Effector CD4-positive, alpha-beta T cell (primary cell): Measurements from ENCODE around the gene POLE.

Source experiments
- DNase-seq: peaks from one replicate; pipeline ENCODE4 v3.0.0-alpha.2; 2020

POLE gene

DNA sequence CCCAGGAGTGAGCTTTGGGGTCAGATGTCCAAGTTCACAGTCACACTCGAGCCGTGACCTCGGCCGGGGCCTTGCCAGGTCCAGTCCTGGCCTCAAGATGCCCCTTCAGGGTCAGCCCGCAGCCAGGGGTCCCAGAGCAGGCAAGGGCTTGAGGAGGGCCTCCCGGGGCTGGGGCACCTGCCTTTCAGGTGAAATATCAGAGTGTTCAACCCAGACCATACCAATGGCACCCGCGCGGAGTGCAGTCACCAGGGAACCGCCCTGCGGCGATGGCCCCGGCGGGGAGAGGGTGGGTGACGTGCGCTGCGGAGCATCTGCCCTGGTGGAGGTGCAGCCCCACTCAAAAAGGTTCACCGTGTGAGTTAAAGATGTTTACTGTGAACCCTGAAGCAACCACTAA is 93.6 kb downstream of the POLE start:
- DNase-seq, result no peak

DNA sequence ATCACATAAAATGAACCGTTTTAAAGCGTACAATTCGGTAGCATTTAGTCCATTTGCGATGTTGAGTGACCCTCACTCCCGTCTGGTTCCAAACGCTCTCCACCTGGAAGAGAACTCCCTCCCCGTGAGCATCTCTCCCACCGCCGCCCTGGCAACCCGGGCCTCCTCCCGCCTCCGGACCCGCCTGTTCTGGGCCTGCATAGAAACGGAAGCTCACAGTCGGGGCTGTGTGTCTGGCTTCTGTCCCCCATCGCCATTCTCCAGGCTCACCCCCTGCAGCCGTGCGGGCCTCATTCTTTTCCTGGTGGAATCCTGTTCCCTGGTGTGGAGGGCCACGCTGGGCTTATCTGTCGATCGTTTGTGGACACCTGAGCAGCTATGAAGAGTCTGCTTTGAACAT is 94.1 kb downstream of the POLE start:
- no peak for DNase-seq

DNA sequence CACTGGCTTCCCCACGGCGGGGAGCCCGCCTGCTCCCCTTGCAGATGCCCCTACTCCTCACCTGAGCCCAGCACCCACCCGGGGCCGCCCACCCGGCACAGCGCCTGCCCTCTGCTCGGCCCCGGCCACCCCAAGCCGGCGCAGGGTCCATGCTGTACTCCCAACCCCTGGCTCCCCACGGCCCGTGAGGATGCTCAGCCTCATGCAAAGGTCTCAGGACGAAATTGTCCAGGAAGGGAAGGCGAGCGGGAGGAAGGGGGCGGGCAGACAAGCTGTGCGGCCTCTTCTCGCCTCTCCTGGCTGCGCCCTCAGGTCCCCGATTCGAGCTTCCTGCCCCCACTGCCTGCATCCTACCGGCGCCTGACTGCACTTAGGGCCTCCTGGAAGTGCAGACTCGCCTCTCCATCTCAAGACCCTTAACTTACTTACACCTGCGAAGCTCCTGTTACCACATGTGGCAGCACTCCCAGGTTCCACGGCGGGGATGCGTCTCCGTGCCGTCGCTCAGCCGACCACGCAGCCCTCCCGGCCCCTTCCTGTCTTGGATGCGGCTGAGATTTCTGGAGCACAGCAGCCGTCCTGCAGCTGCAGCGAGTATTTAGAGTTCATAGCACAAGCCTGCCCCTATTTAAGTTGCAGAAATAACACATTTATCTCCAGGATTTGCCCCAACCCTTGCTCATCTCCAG is 94.7 kb downstream of the POLE start:
- DNase-seq, result no peak

DNA sequence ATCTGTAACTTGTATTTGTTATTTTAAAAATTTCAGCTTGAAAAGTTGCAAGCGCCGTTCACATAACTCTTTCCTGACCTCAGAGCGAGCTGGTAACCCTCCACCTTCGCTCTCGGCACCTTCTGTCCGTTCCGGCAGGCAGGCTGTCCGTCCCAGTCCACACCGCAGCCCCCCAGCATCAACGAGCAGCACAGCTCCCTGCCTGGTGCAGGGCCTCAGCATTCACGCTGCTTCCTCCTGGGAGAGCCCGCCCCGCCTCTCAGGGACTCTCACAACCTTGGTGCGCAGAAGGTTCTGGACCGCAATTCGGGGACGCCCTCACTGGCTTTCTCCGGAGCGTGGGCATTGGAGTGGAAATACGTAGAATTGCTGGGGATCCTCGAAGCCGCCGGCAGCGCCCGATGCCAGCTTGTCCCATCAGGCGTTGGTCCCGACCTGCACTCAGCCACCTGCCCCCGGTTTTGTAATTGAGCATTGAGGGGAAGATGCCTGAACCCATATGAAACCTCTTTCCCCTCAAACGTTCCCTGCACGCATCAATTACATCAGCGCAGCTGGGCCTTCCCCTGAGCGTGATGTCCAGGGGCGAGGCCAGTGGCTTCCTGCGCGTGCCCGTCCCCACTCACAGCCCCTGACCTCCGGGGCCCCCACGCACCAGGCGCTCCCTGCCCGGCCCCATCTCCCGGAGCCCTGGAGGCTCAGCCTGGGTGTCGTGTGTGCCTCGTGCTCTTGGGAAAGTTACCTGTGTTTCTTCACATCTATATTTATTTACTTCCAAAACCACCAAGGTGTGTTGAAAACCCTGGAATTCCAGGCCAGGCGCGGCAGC is 95.8 kb downstream of the POLE start:
- no peak for DNase-seq

DNA sequence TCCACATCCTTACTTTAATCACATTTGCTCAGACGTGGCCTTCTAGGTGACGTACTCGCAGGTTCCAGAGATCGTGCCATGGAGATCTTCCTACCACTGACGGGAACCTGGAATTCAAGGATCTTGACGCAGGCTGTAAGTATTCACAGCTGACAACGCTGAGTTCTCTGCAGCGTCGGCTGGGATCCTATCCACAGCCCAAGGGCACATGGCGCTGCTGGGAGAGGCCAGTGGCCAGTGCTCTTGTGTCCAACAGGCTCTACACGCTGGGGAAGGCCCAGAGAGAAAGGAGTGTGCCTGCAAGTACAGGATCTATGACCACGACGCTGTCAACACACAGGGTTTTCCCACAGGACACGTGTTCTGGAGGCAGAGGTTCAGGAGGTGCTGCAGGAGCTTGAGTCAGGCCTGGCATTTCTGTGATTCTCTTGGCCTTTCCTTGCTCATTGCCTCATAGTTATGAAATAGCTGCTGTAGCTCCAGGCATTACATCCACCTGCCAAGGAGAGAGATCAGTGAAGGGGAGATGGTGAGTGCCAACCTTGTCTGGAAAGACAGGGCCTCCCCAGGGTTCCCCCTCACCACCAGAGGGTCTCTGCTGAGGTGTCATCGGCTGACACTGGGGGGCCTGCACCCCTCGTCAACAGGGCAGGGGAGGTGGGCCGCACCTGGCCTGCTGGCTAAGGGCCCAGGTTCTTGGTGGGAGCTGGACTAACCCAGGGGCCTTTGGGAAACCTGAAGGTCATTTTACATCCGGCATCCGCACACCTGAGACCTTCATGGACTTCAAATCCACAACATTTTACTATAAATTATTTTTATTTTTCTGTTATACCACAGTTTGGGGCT is 98.1 kb downstream of the POLE start:
- no peak for DNase-seq

DNA sequence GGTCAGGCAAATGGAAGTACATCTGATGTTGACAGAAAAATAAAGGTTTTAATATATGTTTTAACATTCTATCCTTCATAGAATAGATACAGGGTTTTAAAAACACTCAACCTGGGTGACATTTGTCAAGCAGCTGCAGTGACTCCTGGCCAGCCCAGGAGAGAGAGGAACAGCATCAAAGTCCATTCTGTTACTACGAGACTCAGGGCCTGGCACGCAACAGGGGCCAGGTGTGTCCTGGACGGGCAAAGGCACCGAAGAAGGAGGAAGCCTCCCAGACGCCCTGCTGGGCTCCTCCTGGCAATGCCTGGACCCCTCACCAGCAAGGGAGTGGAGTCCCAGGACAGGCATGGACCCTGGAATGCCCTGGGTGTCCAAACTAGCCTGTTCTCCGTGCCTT is 98.8 kb downstream of the POLE start:
- DNase-seq, result no peak

DNA sequence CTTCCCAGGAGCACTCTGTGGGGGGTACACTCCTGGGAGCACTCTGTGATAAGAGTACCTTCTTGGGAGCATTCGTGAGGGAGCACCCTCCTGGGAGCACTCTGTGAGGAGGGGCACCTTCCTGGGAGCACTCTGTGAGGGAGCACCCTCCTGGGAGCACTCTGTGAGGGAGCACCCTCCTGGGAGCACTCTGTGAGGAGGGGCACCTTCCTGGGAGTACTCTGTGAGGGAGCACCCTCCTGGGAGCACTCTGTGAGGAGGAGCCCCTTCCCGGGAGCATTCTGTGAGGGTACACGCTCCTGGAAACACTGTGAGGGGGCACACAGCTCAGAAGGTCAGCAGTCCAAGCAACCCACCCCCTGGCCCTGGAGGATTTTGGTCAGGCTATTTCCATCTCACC is 99.4 kb downstream of the POLE start:
- no peak for DNase-seq

DNA sequence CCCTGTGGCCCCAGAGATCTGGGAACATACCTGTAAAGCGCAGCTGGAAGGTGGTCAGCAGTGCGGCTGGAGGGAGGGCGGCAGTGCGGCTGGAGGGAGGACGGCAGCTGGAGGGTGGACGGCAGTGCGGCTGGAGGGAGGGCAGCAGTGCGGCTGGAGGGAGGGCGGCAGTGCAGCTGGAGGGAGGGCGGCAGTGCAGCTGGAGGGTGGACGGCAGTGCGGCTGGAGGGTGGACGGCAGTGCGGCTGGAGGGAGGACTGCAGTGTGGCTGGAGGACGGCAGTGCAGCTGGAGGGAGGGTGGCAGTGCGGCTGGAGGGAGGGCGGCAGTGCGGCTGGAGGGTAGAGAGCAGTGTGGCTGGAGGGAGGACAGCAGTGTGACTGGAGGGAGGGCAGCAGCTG is 100.2 kb downstream of the POLE start:
- DNase-seq, result no peak

DNA sequence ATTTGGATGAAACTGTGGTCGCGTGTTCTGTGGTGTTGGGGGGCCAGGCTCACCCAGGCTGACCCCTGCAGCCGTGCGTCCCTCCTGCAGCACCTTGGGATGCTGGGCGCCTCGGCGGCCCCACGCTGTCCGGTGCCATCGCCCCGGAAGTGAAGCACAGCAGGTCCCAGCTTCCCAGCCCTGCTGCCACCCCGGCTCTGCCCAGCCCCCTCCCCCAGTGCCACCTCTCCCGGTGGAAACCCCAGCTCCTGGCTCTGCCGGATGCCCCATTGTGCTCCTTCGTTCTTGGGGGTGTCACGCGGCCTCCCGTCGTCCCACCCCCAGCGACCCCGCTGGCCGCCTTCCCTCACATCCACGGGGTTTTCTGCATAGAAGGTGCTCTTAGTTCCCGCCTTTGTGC is 102.0 kb downstream of the POLE start:
- no peak for DNase-seq

DNA sequence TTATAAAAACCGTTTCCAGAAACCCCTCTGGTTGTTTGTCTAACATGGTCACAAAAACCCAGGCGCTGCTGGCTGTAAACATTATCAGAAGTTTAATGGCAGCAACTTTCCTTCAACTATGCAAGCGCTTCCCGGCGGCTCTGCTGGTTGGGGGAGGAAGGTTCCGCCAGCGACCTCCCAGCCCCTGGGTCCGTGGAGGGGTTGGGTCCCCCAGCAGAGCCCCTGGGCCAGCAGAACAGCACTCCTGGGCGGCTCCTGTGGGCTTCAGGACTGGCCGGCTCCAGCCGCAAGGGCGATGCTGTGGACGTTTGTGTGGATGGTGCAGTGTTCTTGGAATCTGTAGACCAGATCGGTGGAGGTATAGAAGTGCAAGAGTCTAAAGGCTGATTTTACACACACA is 102.7 kb downstream of the POLE start:
- no peak for DNase-seq

DNA sequence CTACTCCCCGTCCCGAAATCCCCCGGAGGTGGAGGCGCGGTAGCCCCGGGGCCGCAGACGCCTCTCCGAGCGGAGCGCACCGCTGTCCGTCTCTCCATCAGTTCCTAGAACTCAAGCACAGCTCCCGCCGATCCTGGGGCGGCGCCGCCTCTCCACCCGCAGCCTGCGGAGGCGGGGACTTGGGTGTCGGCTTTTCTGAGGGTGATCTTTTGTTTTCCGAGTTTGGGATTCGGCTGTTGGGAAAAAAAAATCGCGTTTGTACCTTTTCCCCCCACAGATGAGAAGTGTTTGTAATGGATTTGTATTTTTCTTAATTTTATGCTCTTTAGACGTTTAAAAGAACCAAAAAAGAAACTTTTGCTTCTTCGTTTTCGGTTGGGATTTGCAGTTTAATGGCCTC is 103.4 kb downstream of the POLE start:
- no peak for DNase-seq

DNA sequence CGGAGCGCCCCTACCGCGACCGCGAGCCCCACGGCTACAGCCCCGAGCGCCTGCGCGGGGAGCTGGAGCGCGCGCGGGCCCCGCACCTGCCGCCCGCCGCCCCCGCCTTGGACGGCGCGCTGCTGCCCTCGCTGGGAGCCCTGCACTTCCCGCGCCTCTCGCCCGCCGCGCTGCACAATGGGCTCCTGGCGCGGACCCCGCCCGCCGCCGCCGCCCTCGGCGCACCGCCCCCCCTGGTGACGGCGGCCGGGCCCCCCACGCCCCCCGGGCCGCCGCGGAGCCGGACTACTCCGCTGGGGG is 103.8 kb downstream of the POLE start:
- no peak for DNase-seq

DNA sequence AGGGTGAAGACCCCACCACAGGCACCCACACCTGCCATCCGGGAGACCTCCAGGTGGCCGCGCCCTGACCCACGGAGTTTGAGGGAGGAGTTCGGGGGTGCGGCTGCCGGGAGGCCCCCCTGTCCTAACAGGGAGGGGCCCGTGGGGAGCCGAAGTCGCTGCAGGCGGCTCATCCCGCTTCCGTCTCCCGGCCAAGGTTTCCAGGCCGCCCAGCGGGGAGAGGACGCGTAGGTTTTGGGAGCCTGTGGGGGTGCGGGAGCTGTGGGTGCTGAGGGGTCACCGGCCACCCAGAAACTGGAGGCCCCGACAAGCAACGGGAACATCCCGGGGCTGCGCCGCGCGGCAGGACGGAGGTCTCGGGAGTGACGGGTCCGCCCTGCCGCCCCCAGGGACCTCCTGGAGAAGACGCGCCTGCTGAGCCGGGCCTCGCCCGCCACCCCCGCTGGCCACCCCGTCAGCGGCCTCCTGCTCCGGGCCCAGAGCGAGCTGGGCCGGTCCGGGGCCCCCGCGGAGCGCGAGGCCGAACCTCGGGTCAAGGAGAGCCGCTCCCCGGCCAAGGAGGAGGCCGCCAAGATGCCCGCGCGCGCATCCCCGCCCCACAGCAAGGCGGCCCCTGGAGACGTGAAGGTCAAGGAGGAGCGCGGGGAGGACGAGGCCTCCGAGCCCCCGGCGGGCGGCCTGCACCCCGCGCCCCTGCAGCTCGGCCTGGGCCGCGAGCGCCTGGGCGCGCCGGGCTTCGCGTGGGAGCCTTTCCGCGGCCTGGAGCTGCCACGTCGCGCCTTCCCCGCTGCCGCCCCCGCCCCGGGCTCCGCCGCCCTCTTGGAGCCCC is 104.3 kb downstream of the POLE start:
- DNase-seq, result no peak

DNA sequence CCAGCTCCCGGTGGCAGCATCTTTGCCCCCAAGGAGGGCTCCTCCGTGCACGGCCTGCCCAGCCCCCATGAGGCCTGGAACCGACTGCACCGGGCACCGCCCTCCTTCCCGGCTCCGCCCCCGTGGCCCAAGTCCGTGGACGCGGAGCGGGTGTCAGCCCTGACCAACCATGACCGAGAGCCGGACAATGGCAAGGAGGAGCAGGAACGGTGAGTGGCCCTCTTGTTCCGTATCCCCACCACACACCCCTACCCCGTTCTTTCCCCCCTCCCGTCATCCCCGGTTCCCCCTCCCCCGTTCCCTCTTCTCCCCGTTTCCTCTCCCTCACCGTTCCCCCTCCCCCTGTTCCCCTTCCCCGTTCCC is 105.1 kb downstream of the POLE start:
- DNase-seq, result no peak

DNA sequence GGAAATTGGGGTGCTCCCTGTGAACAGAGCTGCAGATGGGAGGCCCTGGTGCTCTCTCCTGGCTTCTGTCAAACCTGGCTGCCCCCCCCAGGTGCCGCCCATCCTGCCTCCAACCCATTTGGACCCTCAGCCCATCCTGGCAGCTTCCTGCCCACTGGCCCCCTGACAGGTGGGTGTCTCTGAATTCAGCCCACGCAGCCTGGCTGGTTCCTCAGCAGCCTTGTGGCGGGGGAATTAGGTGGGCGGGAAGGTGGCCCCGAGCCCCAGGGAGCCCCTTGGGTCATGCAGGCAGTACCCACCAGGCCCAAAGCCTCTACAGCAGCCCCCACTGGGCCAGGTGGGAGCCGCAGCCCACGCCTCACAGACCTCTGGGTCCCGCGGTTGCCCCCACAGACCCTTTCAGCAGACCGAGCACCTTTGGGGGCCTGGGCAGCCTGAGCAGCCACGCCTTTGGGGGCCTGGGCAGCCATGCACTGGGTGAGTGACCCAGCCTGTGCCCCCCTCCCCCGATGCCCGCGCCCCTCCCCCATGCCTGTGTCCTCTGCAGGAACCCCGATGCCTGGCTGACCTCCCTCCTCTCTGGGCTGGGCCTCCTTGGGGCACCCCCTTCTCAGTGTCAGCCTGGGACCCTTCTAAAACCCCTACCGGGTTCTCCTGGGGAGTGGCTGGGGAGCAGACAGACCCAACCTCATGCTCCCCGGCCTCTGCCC is 105.6 kb downstream of the POLE start:
- no peak for DNase-seq

DNA sequence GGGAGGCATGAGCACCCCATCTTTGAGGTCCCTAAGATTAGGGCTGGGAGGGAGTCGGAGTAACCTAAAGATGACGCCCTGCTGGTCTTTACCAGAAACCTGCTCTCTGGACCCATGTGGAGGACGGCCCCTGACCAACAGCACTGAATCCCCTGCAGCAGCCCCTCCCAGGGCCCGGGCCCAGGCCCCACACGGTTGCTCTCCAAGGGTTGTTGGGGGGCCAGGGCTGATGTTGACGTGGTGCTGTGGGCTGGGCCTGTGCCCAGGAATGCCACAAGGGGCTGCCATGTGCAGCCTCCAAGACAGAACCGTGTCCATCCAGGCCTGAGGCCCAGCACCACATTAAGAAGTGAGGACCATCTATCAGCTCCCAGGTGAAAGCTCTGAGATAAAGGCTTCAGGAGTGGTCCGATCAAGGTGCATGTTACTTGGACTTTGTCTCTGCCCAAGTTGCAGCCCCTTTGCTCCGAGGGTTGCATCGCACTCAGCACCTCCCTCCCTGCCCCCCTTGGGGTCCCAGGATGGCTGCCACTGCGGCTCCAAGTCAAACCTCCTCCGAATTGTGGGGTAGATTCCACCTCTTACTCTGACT is 106.3 kb downstream of the POLE start:
- DNase-seq, result no peak

DNA sequence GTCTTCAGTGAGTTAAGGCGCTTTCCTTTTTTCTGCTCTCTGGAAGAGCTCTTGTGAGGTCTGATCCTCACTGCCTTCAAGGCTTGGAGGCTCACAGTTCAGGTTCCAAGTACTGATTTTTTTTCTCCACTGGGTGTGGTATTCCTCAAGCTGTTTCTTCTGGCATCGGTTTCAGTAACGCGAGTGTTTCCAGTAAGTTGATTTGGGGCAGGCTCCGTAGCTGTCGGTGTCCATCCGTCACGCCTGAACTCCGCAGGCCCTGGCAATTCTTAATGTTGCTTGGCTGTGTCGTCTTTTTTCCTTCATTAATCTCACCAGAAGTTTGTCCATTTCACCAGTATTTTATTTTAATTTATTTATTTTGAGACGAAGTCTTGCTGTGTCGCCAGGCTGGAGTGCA is 107.4 kb downstream of the POLE start:
- no peak for DNase-seq

DNA sequence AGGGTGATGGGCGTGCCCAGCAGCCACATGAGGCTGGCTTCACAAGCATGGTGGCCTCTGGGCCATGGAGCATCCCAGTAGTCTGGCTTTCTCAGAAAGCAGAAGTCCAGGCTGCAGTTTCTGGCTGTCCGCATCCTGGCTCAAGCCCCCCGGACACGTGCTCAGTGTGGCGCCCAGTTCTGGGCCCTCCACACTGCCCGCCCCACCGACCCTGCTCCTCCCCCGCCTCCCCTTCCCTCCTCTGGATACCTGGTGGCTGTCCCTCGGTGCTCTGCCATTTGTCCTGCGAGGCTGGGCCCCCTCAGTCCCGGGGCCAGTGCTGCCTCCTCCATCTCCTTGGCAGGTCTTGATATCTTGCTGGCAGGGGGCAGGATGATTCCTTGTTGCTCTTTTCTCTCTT is 108.3 kb downstream of the POLE start:
- DNase-seq, result no peak

DNA sequence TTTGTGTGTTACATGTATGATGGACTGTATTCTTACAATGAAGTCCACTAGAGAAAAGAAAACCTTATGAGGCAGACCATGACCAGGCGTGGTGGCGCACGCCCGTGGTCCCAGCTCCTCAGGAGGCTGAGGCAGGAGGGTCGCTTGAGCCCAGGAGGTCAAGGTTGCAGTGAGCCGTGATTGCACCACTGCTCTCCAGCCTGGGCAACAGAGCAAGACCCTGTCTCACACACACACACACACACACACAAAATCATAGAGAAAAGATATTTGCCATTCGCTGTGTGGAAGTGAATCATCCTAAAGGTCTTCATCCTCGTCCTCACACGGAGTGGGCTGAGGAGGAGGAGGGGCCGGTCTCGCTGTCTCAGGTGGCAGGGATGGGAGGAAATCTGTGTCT is 109.0 kb downstream of the POLE start:
- DNase-seq, result no peak

DNA sequence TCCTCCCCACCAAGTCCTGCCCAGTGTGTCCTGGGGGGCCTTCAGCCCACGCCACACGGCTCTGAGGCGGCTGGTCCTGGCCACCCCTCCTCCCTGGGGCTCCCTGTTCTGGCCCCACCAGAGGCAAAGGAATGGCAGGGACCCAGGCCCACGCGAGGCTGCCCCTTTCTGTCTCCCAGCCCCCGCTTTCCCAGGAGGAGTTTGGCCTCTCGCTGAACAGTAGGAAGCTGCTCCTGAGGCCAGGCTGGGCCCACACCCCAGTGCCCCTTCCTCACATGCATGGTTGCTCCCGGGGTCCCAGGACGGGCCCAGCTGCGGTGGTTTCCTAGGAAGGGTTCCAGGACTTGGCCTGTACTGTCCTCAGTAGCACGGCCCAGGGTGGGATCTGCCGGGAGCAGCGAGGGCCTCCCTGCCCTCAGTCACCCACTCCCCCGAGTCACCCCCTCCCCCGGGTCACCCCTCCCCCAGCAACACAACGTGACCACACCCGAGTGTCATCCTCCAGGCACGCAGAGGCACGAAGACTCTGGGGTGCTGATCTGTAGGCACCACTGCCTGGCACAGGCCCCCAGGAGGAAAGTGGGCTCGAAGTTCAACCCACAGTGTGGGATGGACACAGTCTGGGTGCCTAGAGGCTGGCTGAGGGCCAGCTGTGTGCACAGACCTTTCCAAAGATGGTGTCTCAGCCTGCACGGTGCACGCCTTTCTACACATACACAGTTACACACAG is 109.8 kb downstream of the POLE start:
- DNase-seq, result no peak

DNA sequence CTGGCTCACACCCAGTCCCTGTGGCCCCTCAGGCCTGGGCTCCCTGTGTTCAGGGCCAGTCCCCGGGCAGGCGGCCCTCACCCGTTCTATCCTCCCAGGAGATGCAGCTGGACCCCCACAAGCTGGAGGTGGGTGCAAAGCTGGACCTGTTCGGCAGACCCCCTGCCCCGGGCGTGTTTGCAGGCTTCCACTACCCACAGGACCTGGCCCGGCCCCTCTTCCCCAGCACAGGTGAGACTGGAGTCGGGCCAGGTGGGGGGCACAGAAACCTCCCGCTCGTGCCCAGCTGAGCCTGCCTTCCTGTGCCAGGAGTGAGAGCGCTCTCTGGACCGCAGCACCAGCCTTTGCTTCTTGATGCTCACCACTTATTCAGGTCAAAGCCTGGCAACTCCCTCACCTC is 110.4 kb downstream of the POLE start:
- DNase-seq, result no peak
